Measurements from ENCODE around the gene CEP55.
A peak's percentile ranks its signal among the peaks of the same experiment; 100 is the strongest.

CEP55 gene

DNA sequence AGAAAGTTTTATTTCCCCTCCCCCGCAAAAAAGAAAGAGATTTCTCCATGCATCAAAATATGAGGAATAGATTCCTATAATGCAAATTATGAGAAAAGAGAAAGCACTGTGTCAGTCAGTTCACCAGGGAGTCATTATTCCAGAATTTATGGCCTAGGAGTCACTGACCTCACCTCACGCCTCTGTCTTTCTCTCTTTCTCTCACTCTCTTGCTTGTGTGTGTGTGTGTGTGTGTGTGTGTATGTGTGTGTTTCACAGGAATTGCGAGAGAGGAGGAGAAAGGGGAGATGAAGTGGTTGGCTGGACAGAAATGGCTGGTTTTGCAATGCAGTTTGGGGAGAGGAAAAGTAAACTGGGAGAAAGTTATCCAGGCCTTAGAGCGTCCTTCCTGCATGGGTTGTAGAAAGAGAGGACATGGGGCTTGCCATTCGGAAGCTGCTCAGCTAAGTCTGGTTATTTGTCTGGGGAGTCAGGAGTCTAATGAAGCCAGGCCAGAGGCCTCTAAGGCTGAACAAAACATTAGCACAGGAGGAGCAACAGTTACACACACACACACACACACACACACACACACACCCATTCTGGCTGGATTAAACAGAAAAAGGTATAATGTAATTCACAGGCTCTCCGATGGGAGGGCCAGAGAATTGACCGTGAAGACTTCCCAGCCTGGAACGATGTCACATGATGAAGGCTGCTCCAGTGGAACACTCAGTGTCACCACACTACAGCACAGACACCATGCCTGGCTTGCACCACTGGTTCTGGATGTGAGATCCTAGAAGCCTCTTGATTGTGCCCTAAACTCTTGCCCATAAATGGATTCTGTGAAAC is 57.3 kb downstream of the CEP55 start:
- no peaks in the 10 kb centered on the region for H3K27me3 ChIP-seq (ENCODE audit: insufficient read depth, insufficient read length)
- H3K9ac ChIP-seq (ENCODE audit: insufficient read length, low read depth) = no peak overlapping the region
- H3K4me3 ChIP-seq (ENCODE audit: insufficient read length, low read depth) = no peak overlapping the region
- no peak for DNase-seq (ENCODE audit: low read depth, low spot score)
- H3K9me3 ChIP-seq (ENCODE audit: insufficient read depth, low read length) = no peaks in the 10 kb centered on the region
- no peaks in the 10 kb centered on the region for H3K4me1 ChIP-seq (ENCODE audit: insufficient read depth, insufficient read length)
- no peaks in the 10 kb centered on the region for H3K36me3 ChIP-seq (ENCODE audit: insufficient read depth, insufficient read length, low read length)
- TF ChIP-seq ZNF274 (IDR thresholded peaks at IDR 0.05; ENCODE audit: low read depth, low read length) = no peak
- no peak for TF ChIP-seq YY1 (IDR thresholded peaks at IDR 0.05; ENCODE audit: insufficient read depth, insufficient read length)
- TF ChIP-seq SUZ12 (IDR thresholded peaks at IDR 0.05; ENCODE audit: extremely low read depth, insufficient read depth, insufficient read length) = no peak

GRCh38 chr10:93554316-93554663 is 57.9 kb downstream of the CEP55 start:
- no peak overlapping the region for H3K4me3 ChIP-seq (ENCODE audit: insufficient read length, low read depth)
- no peaks in the 10 kb centered on the region for H3K4me1 ChIP-seq (ENCODE audit: insufficient read depth, insufficient read length)
- H3K27me3 ChIP-seq (ENCODE audit: insufficient read depth, insufficient read length) = no peaks in the 10 kb centered on the region
- H3K9ac ChIP-seq (ENCODE audit: insufficient read length, low read depth) = no peak overlapping the region
- no peaks in the 10 kb centered on the region for H3K36me3 ChIP-seq (ENCODE audit: insufficient read depth, insufficient read length, low read length)
- DNase-seq (ENCODE audit: low read depth, low spot score) = no peak
- no peaks in the 10 kb centered on the region for H3K9me3 ChIP-seq (ENCODE audit: insufficient read depth, low read length)
- no peak for TF ChIP-seq ZNF274 (IDR thresholded peaks at IDR 0.05; ENCODE audit: low read depth, low read length)
- TF ChIP-seq SUZ12 (IDR thresholded peaks at IDR 0.05; ENCODE audit: extremely low read depth, insufficient read depth, insufficient read length) = no peak
- TF ChIP-seq YY1 (IDR thresholded peaks at IDR 0.05; ENCODE audit: insufficient read depth, insufficient read length) = no peak

- Histone ChIP-seq H3K4me1 (ENCODE audit: insufficient read depth, insufficient read length) (no peaks in the 10 kb centered on the region), H3K9ac (ENCODE audit: insufficient read length, low read depth) (peak overlapping the region; percentile 21), H3K9me3 (ENCODE audit: insufficient read depth, low read length) (no peaks in the 10 kb centered on the region), H3K36me3 (ENCODE audit: insufficient read depth, insufficient read length, low read length) (no peaks in the 10 kb centered on the region), H3K27me3 (ENCODE audit: insufficient read depth, insufficient read length) (no peaks in the 10 kb centered on the region), H3K4me3 (ENCODE audit: insufficient read length, low read depth) (no peak overlapping the region)
- peak; percentile 55 for DNase-seq (ENCODE audit: low read depth, low spot score)
- TF ChIP-seq YY1 (IDR thresholded peaks at IDR 0.05; ENCODE audit: insufficient read depth, insufficient read length) (no peak), SUZ12 (IDR thresholded peaks at IDR 0.05; ENCODE audit: extremely low read depth, insufficient read depth, insufficient read length) (no peak), ZNF274 (IDR thresholded peaks at IDR 0.05; ENCODE audit: low read depth, low read length) (no peak)
Observed at GRCh38 chr10:93554760-93555432, 58.5 kb downstream of the CEP55 start.

DNA sequence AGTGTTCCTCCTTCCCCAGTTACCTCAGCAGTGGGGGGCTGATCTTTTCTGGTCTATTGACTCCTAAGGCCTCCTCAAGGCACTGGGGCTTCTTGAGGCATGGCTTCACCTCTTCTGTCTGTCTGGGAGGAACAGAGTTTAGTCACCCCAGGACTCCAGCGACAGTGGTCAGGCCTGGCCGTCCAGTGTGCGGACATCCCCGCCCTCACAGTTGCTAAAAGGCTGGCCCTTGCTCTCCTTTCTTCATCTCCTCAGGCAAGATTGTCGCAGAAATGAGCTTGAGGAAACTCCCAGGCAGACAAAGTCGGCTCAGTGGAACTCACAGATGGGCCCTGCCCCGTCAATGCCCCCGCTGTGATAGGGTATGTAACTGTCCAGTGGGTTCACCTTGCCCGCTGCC is 63.1 kb downstream of the CEP55 start:
- Histone ChIP-seq H3K9me3 (ENCODE audit: insufficient read depth, low read length) (no peaks in the 10 kb centered on the region), H3K27me3 (ENCODE audit: insufficient read depth, insufficient read length) (peaks cover 14% of the 10 kb centered on the region), H3K9ac (ENCODE audit: insufficient read length, low read depth) (no peak overlapping the region), H3K36me3 (ENCODE audit: insufficient read depth, insufficient read length, low read length) (no peaks in the 10 kb centered on the region), H3K4me3 (ENCODE audit: insufficient read length, low read depth) (no peak overlapping the region), H3K4me1 (ENCODE audit: insufficient read depth, insufficient read length) (no peaks in the 10 kb centered on the region)
- no peak for TF ChIP-seq ZNF274 (IDR thresholded peaks at IDR 0.05; ENCODE audit: low read depth, low read length)
- DNase-seq (ENCODE audit: low read depth, low spot score) = no peak

GRCh38 chr10:93560541-93560940 is 64.1 kb downstream of the CEP55 start:
- Histone ChIP-seq H3K36me3 (ENCODE audit: insufficient read depth, insufficient read length, low read length) (no peaks in the 10 kb centered on the region), H3K4me3 (ENCODE audit: insufficient read length, low read depth) (no peak overlapping the region), H3K4me1 (ENCODE audit: insufficient read depth, insufficient read length) (no peaks in the 10 kb centered on the region), H3K27me3 (ENCODE audit: insufficient read depth, insufficient read length) (peaks cover 25% of the 10 kb centered on the region), H3K9ac (ENCODE audit: insufficient read length, low read depth) (no peak overlapping the region), H3K9me3 (ENCODE audit: insufficient read depth, low read length) (no peaks in the 10 kb centered on the region)
- no peak for DNase-seq (ENCODE audit: low read depth, low spot score)
- TF ChIP-seq SUZ12 (IDR thresholded peaks at IDR 0.05; ENCODE audit: extremely low read depth, insufficient read depth, insufficient read length) = no peak
- TF ChIP-seq ZNF274 (IDR thresholded peaks at IDR 0.05; ENCODE audit: low read depth, low read length) = no peak
- TF ChIP-seq YY1 (IDR thresholded peaks at IDR 0.05; ENCODE audit: insufficient read depth, insufficient read length) = no peak

- TF ChIP-seq YY1 (IDR thresholded peaks at IDR 0.05; ENCODE audit: insufficient read depth, insufficient read length) (no peak), ZNF274 (IDR thresholded peaks at IDR 0.05; ENCODE audit: low read depth, low read length) (no peak), SUZ12 (IDR thresholded peaks at IDR 0.05; ENCODE audit: extremely low read depth, insufficient read depth, insufficient read length) (no peak)
- peaks cover 2% of the 10 kb centered on the region for H3K4me1 ChIP-seq (ENCODE audit: insufficient read depth, insufficient read length)
- H3K4me3 ChIP-seq (ENCODE audit: insufficient read length, low read depth) = no peak overlapping the region
- H3K27me3 ChIP-seq (ENCODE audit: insufficient read depth, insufficient read length) = peaks cover 71% of the 10 kb centered on the region
- H3K9me3 ChIP-seq (ENCODE audit: insufficient read depth, low read length) = no peaks in the 10 kb centered on the region
- H3K9ac ChIP-seq (ENCODE audit: insufficient read length, low read depth) = no peak overlapping the region
- no peaks in the 10 kb centered on the region for H3K36me3 ChIP-seq (ENCODE audit: insufficient read depth, insufficient read length, low read length)
- no peak for DNase-seq (ENCODE audit: low read depth, low spot score)
Observed at GRCh38 chr10:93565446-93565845, 69.0 kb downstream of the CEP55 start.

- Histone ChIP-seq H3K27me3 (ENCODE audit: insufficient read depth, insufficient read length) (peaks cover 66% of the 10 kb centered on the region), H3K4me3 (ENCODE audit: insufficient read length, low read depth) (peak within 1 kb of the TSS; percentile 51), H3K9me3 (ENCODE audit: insufficient read depth, low read length) (no peaks in the 10 kb centered on the region), H3K36me3 (ENCODE audit: insufficient read depth, insufficient read length, low read length) (no peaks in the 10 kb centered on the region), H3K4me1 (ENCODE audit: insufficient read depth, insufficient read length) (peaks cover 2% of the 10 kb centered on the region), H3K9ac (ENCODE audit: insufficient read length, low read depth) (peak within 1 kb of the TSS; percentile 50)
- TF ChIP-seq SUZ12 (IDR thresholded peaks at IDR 0.05; ENCODE audit: extremely low read depth, insufficient read depth, insufficient read length) (no peak), YY1 (IDR thresholded peaks at IDR 0.05; ENCODE audit: insufficient read depth, insufficient read length) (no peak), ZNF274 (IDR thresholded peaks at IDR 0.05; ENCODE audit: low read depth, low read length) (no peak)
- no peak for DNase-seq (ENCODE audit: low read depth, low spot score)
Observed at GRCh38 chr10:93566435-93567276, 70.2 kb downstream of the CEP55 start, which contains the start of gene FFAR4. Gene FFAR4 (plus strand): TSS chr10:93566665. CDS start chr10:93566721, 56 bp downstream.
